Kidney (tissue), 14 donors: ENCODE measurements around the gene SGF29. TPM values are rescaled to one million over a fixed set of nuclear protein-coding genes. Genes with fewer than 3 reads are reported as not detected.

ENCODE experiments used
- DNase-seq, 5 donors: peaks; one replicate each; pipeline ENCODE4 v3.0.0-alpha.2; 2013 to 2020
- FAIRE-seq: peaks from 2 replicates; lab custom pipeline; 2012; peaks lifted over from hg19 to GRCh38; lab: Jason Lieb, UNC
- H3K27ac ChIP-seq, 2 donors: one replicate each; pipeline ENCODE4 v1.7.0; 2013; ENCODE audit warnings: low read depth in 2 of 2, low read length in 2 of 2, inconsistent platforms in 1 of 2
- H3K27me3 ChIP-seq: one replicate; pipeline ENCODE4 v1.7.1; 2013; ENCODE audit warnings: low read length, inconsistent platforms; ENCODE audit not compliant: control insufficient read depth, insufficient read depth
- H3K36me3 ChIP-seq, 3 donors: one replicate each; pipeline versions ENCODE4 v1.7.0 to v1.7.1; 2013; ENCODE audit warnings: low read length in 3 of 3, control low read depth in 1 of 3, inconsistent platforms in 1 of 3; ENCODE audit not compliant: insufficient read depth in 3 of 3, control insufficient read depth in 2 of 3
- H3K4me1 ChIP-seq, 3 donors: one replicate each; pipeline versions ENCODE4 v1.7.0 to v1.7.1; 2013; ENCODE audit warnings: low read length in 3 of 3, inconsistent platforms in 1 of 3, low read depth in 1 of 3; ENCODE audit not compliant: control insufficient read depth in 2 of 3, insufficient read depth in 2 of 3
- H3K4me3 ChIP-seq, 3 donors: one replicate each; pipeline versions ENCODE4 v1.7.0 to v1.8.1; 2013; ENCODE audit warnings: low read length in 3 of 3, control low read depth in 1 of 3, inconsistent platforms in 1 of 3
- H3K9ac ChIP-seq, 3 donors: one replicate each; pipeline versions ENCODE4 v1.7.0 to v1.7.1; 2013; ENCODE audit warnings: low read length in 3 of 3, control low read depth in 1 of 3, inconsistent platforms in 1 of 3
- H3K9me3 ChIP-seq, 3 donors: one replicate each; pipeline versions ENCODE4 v1.7.0 to v1.7.1; 2013; ENCODE audit warnings: low read length in 3 of 3, control low read depth in 1 of 3, inconsistent platforms in 1 of 3; ENCODE audit not compliant: control insufficient read depth in 2 of 3, insufficient read depth in 1 of 3
- CTCF ChIP-seq: IDR thresholded peaks from 3 replicates; pipeline ENCODE4 v1.5.1; 2012; ENCODE audit warnings: mild to moderate bottlenecking, moderate library complexity, borderline replicate concordance; ENCODE audit not compliant: insufficient read depth; ENCODE audit errors: extremely low read depth
- intact Hi-C: fragments of 100-400 bp; cut with DNase I; formaldehyde crosslinking; loops from one replicate; pipeline ENCODE4 v1.11.1; 2022
- polyA plus RNA-seq: library from polyadenylated mRNA; stranded (reverse); fragments of 350-450 nt; fragmentation: Illumina TruSeq; extraction: RNeasy Lipid Tissue Mini Kit (QIAGEN cat#74804); gene quantifications from one replicate; pipeline ENCODE4 v1.2.3, GENCODE V29; 2014; ENCODE audit warnings: low read depth, low replicate concordance; ENCODE audit not compliant: insufficient read depth
- total RNA-seq: library from RNA; stranded (reverse); fragmentation: NEBNext Ultra II Directional; extraction: Animal tissue kit (Norgen Biotek cat#: 25700); gene quantifications from one replicate; pipeline ENCODE4 v1.2.1, GENCODE V29; 2021
- donor health status: control.
- donor health status: control.
- donor health status: control.
- donor health status: control.
- donor health status: control.
- donor health status: DM: yes; HTN: yes; CAD: no.
- donor health status: Normal renal cell carcinoma (clear cell type).

The SGF29 gene
- total and polyA plus RNA-seq, 2 donors from 2014 or later = 20.6 to 28.5 TPM

GRCh38 chr16:28521436-28521835 is 32.3 kb upstream of the SGF29 start:
- intact Hi-C loops = no loop called here
- no peak for FAIRE-seq
- no peak for TF ChIP-seq CTCF

GRCh38 chr16:28522792-28523191 is 30.9 kb upstream of the SGF29 start:
- intact Hi-C loops = no loop called here
- DNase-seq = no peak
- no peak overlapping the region for H3K9ac ChIP-seq
- H3K9me3 ChIP-seq = no peaks in the 10 kb centered on the region
- no peaks in the 10 kb centered on the region for H3K27me3 ChIP-seq
- H3K27ac ChIP-seq = no peak overlapping the region
- no peak overlapping the region for H3K4me3 ChIP-seq
- H3K36me3 ChIP-seq = no peaks in the 10 kb centered on the region
- no peak for FAIRE-seq
- H3K4me1 ChIP-seq = peaks cover 0 to 3% (median 0%) of the 10 kb centered on the region in 3 donors
- no peak for TF ChIP-seq CTCF

More at GRCh38 chr16:28521436-28521835, 32.3 kb upstream of the SGF29 start:
- H3K36me3 ChIP-seq = no peaks in the 10 kb centered on the region
- H3K4me3 ChIP-seq = no peak overlapping the region
- peaks cover 0 to 3% (median 0%) of the 10 kb centered on the region in 3 donors for H3K4me1 ChIP-seq
- DNase-seq = no peak
- H3K27me3 ChIP-seq = no peaks in the 10 kb centered on the region
- H3K9ac ChIP-seq = no peak overlapping the region
- no peak overlapping the region for H3K27ac ChIP-seq
- no peaks in the 10 kb centered on the region for H3K9me3 ChIP-seq

- Histone ChIP-seq H3K9me3 (no peaks in the 10 kb centered on the region), H3K4me1 (peaks cover 0 to 7% (median 3%) of the 10 kb centered on the region in 3 donors), H3K27ac (no peak overlapping the region), H3K36me3 (no peaks in the 10 kb centered on the region), H3K9ac (no peak overlapping the region), H3K27me3 (no peaks in the 10 kb centered on the region), H3K4me3 (no peak overlapping the region)
- no peak for TF ChIP-seq CTCF
- DNase-seq (no peak), FAIRE-seq (no peak)
- intact Hi-C loops = no loop called here
Measured at GRCh38 chr16:28524681-28525171, 29.0 kb upstream of the SGF29 start.
